ENCODE measurements around the gene NOD2. TPM values are rescaled to one million over a fixed set of nuclear protein-coding genes. Genes with fewer than 3 reads are reported as not detected.
A peak's percentile ranks its signal among the peaks of the same experiment; 100 is the strongest.

Gene NOD2
- total RNA-seq, 1 experiment from 2014 or later = 2.8 TPM

- DNase-seq (ENCODE audit: low read depth) = peak; percentile 56
Measured at GRCh38 chr16:50742576-50743200, 49.3 kb downstream of the NOD2 start.

GRCh38 chr16:50743581-50744225, 50.3 kb downstream of the NOD2 start:
- no peak for DNase-seq (ENCODE audit: low read depth)

- DNase-seq (ENCODE audit: low read depth) = no peak
Measured at GRCh38 chr16:50744881-50745280, 51.5 kb downstream of the NOD2 start.

- no peak for DNase-seq (ENCODE audit: low read depth)
Measured at GRCh38 chr16:50745940-50746339, 52.5 kb downstream of the NOD2 start.

GRCh38 chr16:50747207-50747956, 54.0 kb downstream of the NOD2 start:
- peak; percentile 48 for DNase-seq (ENCODE audit: low read depth)

GRCh38 chr16:50751528-50751927, 58.1 kb downstream of the NOD2 start:
- no peak for DNase-seq (ENCODE audit: low read depth)

DNA sequence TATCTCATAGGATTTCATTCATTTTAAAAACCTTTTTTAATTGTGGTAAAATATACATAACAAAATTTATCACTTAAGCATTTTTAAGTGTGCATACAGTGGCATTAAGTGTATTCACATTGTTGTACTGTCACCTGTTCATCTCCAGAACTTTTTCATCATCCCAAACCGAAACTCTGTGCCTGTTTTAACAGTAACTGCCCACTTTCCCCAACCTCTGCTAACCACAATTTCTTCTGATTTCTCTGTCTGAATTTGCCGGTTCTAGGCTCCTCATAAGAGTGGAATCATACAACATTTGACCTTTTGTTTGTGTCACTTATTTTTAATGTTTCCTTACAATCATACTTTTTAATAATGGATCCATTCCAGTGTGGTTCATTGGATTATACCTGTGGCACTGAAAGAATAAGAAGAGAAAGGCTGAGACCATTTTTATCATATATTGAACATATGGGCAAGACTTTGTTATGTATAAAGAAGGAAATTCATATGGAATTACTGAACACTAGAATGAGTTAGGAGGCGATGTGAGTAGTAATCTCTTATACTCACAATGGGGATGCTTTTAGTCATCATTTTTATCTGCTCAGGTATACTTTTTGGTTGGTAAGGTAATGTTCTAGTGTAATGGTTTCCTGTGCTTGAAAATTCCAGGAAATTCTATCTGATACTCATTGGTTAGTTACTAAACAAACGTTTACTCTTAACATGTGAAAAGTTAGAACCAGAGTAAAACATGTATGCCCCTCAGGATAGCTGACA, 59.2 kb downstream of the NOD2 start:
- no peak for DNase-seq (ENCODE audit: low read depth)

DNA sequence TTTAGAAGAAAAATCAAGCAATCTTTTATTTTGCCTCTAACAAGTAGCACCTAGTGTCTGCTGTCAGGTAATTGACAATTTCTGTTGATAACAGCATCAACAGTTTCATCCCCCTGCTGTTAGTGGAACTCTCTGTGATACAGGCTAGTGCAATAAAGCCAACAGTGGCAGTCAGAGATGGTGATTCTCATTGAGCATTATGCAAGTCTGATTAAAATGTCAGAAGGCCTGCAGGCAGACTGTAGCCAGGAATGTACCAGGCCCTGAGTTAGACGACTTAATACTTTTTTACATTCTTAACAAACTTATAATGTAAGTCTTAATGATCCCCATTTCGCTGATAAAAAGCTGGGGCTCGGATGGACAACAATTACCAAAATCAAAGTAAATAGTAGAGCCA, 63.1 kb downstream of the NOD2 start:
- no peak for DNase-seq (ENCODE audit: low read depth)

DNA sequence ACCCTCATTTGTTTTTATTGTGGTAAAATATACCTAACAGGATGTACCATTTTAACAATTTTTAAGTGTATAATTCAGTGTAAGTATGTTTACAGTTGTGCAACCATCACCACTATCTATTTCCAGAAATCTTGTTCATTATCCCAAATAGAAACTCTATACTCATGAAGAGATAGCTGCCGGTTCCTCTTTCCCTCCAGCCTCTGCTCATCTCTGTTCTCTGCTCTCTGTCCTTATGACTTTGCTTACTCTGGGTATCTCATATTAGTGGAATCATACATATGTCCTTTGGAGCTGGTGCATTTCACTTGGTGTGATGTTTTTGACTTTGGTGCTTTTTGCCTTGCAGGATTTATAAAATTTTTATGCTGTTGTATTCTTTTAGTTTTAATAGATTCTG, 67.9 kb downstream of the NOD2 start:
- DNase-seq (ENCODE audit: low read depth) = no peak

DNA sequence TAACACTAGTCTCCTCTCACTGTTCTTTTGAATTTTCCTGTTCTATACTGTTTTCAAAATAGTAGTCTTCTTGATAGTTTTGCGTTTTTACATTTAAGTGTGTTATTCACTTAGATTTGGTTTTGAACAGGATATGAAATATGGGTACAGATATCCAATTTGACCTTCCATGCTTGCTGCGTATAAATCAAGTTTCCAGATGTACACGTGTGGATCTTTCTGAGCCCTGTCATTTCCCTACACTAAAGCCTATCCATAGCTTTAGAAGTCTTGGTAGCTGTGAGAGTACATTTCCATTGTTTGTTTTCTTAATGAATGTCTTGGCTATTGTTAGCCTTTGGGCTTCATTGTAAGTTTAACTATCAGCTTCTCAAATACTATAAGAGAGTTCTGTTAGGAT, 68.8 kb downstream of the NOD2 start:
- DNase-seq (ENCODE audit: low read depth) = no peak

GRCh38 chr16:50763211-50763610, 69.8 kb downstream of the NOD2 start:
- peak; percentile 42 for DNase-seq (ENCODE audit: low read depth)

DNA sequence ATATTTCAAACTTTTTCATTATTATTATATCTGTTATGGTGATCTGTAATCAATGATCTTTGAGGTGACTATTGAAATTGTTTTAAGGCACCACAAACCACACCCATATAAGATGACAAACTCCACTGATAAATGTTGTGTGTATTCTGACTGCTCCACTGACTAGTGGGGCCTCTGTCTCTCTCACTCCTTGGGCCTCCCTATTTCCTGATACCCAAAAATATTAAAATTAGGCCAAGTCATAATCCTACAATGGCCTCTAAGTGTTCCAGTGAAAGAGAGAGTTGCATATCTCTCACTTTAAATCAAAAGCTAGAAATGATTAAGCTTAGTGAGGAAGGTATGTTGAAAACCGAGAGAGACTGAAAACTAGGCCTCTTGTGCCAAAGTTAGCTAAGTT, 71.9 kb downstream of the NOD2 start:
- DNase-seq (ENCODE audit: low read depth) = no peak

GRCh38 chr16:50765861-50766260, 72.5 kb downstream of the NOD2 start:
- DNase-seq (ENCODE audit: low read depth) = no peak

- no peak for DNase-seq (ENCODE audit: low read depth)
Measured at GRCh38 chr16:50767197-50767596, 73.8 kb downstream of the NOD2 start.

GRCh38 chr16:50771366-50771765, 78.0 kb downstream of the NOD2 start:
- DNase-seq (ENCODE audit: low read depth) = peak; percentile 79

GRCh38 chr16:50774405-50774804, 81.0 kb downstream of the NOD2 start:
- no peak for DNase-seq (ENCODE audit: low read depth)

DNA sequence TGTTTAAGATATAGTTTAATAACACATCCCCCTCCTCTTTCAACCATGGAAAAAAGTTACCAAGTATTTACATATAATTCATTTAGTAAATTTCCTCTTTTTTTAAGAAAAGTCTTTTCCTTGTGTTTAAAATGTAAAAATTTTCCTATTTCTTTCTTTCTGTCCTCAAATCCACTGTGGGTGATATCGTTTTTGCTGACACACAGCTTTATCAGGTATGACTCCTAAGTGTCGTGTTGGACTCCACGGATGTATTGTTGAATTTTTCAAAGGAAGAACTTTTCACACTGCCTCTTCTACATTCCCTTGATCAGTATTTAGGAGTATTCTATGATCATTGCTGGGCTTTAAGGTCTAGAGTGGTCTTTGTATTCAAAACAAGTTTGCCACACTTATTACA, 81.6 kb downstream of the NOD2 start:
- no peak for DNase-seq (ENCODE audit: low read depth)

GRCh38 chr16:50776037-50776436, 82.6 kb downstream of the NOD2 start:
- no peak for DNase-seq (ENCODE audit: low read depth)

- no peak for DNase-seq (ENCODE audit: low read depth)
Measured at GRCh38 chr16:50778284-50779163, 85.1 kb downstream of the NOD2 start.

DNA sequence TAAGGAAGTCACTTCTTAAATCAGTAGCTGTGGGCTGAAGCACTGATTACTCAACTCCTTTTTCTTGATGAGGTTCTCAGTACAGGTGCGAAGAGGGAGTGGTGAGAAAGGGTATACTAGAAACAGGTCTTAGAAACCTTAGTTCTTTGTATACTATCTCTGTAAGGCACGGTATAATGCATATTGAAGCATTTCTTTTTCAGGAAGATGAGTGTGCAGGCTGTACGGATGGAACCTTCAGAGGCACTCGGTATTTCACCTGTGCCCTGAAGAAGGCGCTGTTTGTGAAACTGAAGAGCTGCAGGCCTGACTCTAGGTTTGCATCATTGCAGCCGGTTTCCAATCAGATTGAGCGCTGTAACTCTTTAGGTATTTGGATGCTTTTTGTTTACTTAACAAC, 87.6 kb downstream of the NOD2 start:
- no peak for DNase-seq (ENCODE audit: low read depth)

DNA sequence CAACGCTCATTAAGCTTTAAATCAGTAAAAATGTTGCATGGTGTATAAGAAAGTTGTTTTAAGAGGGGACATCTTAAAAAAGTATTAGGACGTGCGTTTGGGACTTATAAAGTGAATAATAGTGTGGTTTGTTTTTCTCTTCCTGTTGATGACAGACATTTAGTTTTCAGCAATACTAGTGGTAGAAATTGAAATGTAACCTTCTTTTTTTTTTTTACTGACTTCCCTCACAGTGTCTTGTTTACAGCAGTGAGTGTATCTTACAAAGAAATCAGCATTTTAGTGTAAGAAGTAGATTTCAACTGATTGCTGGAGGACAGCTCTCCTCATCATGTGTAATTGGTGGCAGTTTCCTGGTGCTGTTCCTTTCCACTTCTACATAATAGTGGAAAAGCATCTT, 88.1 kb downstream of the NOD2 start:
- no peak for DNase-seq (ENCODE audit: low read depth)
